Adrenal gland (tissue), 12 donors: Measurements from ENCODE around the gene PRDM10. TPM values are rescaled to one million over a fixed set of nuclear protein-coding genes. Genes with fewer than 3 reads are reported as not detected.

Experiments used
- DNase-seq, 7 donors: peaks; one replicate each; pipeline ENCODE4 v3.0.0-alpha.2; 2019 to 2020
- H3K27ac ChIP-seq, 5 donors: fragments of 200-600 bp; sonication (generic) in 4 of 5; 1 replicate in 3 of 5; 2 replicates in 2 of 5; pipeline versions ENCODE4 v1.5.1 to v1.8.0; 2016 to 2020; ENCODE audit warnings: mild to moderate bottlenecking in 1 of 5
- H3K27me3 ChIP-seq: fragments of 200-600 bp; 2 replicates; pipeline ENCODE4 v1.8.0; 2021
- H3K36me3 ChIP-seq, 2 donors: fragments of 200-600 bp; replicated peaks in 1 of 2; 1 replicate in 1 of 2; 2 replicates in 1 of 2; pipeline versions ENCODE4 v1.5.1 to v1.8.0; 2018 to 2022
- H3K4me1 ChIP-seq, 2 donors: fragments of 200-600 bp; replicated peaks in 1 of 2; 1 replicate in 1 of 2; 2 replicates in 1 of 2; pipeline versions ENCODE4 v1.5.1 to v1.8.0; 2018 to 2021
- H3K4me3 ChIP-seq, 4 donors: fragments of 200-600 bp; sonication (generic) in 3 of 4; one replicate each; pipeline ENCODE4 v1.5.1; 2016 to 2018
- H3K9me3 ChIP-seq, 3 donors: fragments of 200-600 bp; sonication (generic) in 1 of 3; replicated peaks in 1 of 3; 1 replicate in 2 of 3; 2 replicates in 1 of 3; pipeline versions ENCODE4 v1.5.1 to v1.8.0; 2016 to 2021
- POLR2A ChIP-seq, 2 donors: fragments of 450-650 bp; IDR thresholded peaks; one replicate each; pipeline ENCODE4 v1.6.1; 2017; ENCODE audit warnings: antibody characterized with exemption in 2 of 2, mild to moderate bottlenecking in 2 of 2, moderate library complexity in 1 of 2
- WGBS, 4 donors: extraction: QIAGEN DNeasy Blood & Tissue Kit in 2 of 4; methylation state at CpG; one replicate each; pipeline versions ENCODE4 v1.1.5 to v1.1.7; 2013 to 2017; 5-methylcytosine and 5-hydroxymethylcytosine counted together
- intact Hi-C, 2 donors: fragments of 100-400 bp; cut with DNase I; formaldehyde crosslinking; loops; one replicate each; pipeline versions ENCODE4 v1.14.1 to v1.15.0; 2022 to 2023
- polyA plus RNA-seq, 3 donors: library from polyadenylated mRNA; stranded (reverse); fragments of 200-250 nt in 2 of 3; fragments of 350-450 nt in 1 of 3; fragmentation: Illumina TruSeq in 1 of 3; extraction: RNeasy Lipid Tissue Mini Kit (QIAGEN cat#74804) in 1 of 3; gene quantifications; one replicate each; pipeline ENCODE4 v1.2.3, GENCODE V29; 2013 to 2014
- total RNA-seq, 9 donors: library from RNA; depleted of rRNA in 4 of 9; stranded (reverse); fragments of >200 nt in 4 of 9; fragments of 120-200 nt in 1 of 9; fragmentation: NEBNext Ultra II Directional in 1 of 9; extraction: Animal tissue kit (Norgen Biotek cat#: 25700) in 1 of 9; gene quantifications; one replicate each; pipeline versions ENCODE4 v1.1.0 to v1.2.4, GENCODE V29; 2013 to 2023
- TF ChIP-seq, protein P1 (sequence below), 6 experiments: fragments of 450-650 bp in 4 of 6; fragments of 200-600 bp in 2 of 6; sonication (generic) in 1 of 6; IDR thresholded peaks; 1 replicate in 5 of 6; 2 replicates in 1 of 6; pipeline versions ENCODE4 v1.5.1 to v1.8.0; 2016 to 2021; ENCODE audit warnings: antibody characterized with exemption in 6 of 6, mild to moderate bottlenecking in 2 of 6, moderate library complexity in 1 of 6
- donor health status: healthy with polysubstance abuse.
- donor health status: Bipolar disorder and iron deficiency.
- donor health status: DM: yes; HTN: yes; CAD: no.
- donor health status: DM: no; HTN: no; CAD: no.
- donor health status: DM: no; HTN: no; CAD: no.
- donor health status: DM: yes; HTN: yes; CAD: no.

The PRDM10 gene
- total and polyA plus RNA-seq, 12 donors, result 2.3 to 10.1 (median 6.4) TPM

DNA sequence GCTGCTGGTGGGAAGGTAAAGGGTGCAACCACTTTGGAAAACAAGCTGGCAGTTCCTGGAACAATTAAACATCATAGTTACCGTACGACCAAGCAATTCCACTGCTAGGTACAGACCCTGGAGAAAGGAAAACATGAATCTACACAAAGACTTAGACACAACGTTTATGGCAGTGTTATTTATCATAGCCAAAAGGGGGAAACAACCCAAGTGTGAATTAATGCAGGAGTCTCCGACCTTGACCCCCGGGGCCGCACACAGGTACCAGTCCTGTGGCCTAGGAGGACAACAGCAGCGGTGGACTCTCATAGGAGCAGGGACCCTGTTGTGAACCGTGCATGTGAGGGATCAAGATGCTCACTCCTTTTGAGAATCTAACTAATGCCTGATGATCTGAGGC lies 22.5 kb downstream of the PRDM10 start:
- WGBS, 4 donors, result 84 to 91% (median 86%) methylated on average over 8 of the region's 8 CpGs
- H3K27ac ChIP-seq, result no peak overlapping the region

DNA sequence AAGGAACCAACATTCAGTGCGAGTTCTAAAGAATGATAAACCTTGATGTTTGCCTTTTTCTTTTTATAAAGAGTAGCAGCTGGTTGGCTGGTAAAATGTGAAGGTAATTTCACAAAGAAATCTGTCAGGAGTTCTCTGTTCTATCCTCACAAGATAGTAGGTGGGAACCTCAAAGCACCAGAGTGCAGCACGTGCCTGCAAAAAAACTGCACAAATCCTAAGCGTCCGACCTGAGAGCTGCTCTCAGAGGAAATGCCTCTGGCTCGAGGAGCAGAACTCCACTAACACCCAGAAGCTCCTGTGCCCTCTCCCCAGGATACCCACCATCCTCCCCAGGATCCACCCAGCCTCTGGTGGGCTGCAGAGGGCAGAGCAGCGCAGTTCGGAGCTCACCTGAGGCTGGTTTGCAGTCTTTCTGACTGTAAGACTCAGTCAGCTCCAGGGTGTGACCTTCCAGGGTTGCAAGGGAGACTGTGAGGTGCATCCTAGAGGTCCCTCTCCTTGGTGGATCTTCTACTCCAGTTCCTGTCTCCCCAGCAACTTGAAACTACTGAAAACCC lies 23.5 kb downstream of the PRDM10 start:
- Histone ChIP-seq H3K27ac (no peak overlapping the region), H3K4me3 (no peak overlapping the region), H3K9me3 (no peaks in the 10 kb centered on the region), H3K36me3 (no peaks in the 10 kb centered on the region), H3K4me1 (no peaks in the 10 kb centered on the region), H3K27me3 (no peaks in the 10 kb centered on the region)
- no peak for DNase-seq
- 87 to 91% (median 90%) methylated on average over 5 to 7 of the region's 7 CpGs for WGBS, 4 donors
- TF ChIP-seq, protein P1, sequence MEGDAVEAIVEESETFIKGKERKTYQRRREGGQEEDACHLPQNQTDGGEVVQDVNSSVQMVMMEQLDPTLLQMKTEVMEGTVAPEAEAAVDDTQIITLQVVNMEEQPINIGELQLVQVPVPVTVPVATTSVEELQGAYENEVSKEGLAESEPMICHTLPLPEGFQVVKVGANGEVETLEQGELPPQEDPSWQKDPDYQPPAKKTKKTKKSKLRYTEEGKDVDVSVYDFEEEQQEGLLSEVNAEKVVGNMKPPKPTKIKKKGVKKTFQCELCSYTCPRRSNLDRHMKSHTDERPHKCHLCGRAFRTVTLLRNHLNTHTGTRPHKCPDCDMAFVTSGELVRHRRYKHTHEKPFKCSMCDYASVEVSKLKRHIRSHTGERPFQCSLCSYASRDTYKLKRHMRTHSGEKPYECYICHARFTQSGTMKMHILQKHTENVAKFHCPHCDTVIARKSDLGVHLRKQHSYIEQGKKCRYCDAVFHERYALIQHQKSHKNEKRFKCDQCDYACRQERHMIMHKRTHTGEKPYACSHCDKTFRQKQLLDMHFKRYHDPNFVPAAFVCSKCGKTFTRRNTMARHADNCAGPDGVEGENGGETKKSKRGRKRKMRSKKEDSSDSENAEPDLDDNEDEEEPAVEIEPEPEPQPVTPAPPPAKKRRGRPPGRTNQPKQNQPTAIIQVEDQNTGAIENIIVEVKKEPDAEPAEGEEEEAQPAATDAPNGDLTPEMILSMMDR (IDR thresholded peaks at IDR 0.05), result no peak
- TF ChIP-seq POLR2A (IDR thresholded peaks at IDR 0.05), result no peak
- intact Hi-C loops, result no loop called here

More for the DNA sequence above, 22.5 kb downstream of the PRDM10 start:
- DNase-seq, result no peak
- no peaks in the 10 kb centered on the region for H3K4me1 ChIP-seq
- H3K4me3 ChIP-seq, result no peak overlapping the region
- no peaks in the 10 kb centered on the region for H3K9me3 ChIP-seq
- H3K27me3 ChIP-seq, result no peaks in the 10 kb centered on the region
- no peaks in the 10 kb centered on the region for H3K36me3 ChIP-seq
- intact Hi-C loops, result no loop called here
- TF ChIP-seq, protein P1 (IDR thresholded peaks at IDR 0.05), result no peak
- no peak for TF ChIP-seq POLR2A (IDR thresholded peaks at IDR 0.05)

DNA sequence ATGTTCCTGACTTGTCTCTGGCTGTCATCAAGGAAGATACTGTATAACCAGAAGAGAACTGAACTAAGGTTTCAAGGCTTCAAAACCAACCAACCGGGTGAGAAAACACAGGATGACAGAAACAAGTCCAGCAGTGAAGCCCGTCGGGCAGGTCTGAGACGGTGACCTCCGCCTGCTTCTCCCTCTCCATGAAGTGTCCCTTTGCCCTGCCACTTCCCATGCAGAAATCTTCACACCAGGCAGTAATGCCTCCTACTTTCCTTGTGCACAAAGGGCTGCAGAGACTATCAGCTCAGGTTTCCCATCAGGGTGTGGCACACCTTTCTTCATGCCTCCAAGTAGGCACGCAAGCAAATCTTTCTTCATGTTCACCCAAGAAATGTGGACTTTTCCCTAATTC lies 24.2 kb downstream of the PRDM10 start:
- H3K4me3 ChIP-seq, result no peak overlapping the region
- intact Hi-C loops, result no loop called here
- H3K36me3 ChIP-seq, result no peaks in the 10 kb centered on the region
- 96 to 99% (median 97%) methylated on average over 6 of the region's 6 CpGs for WGBS, 4 donors
- no peaks in the 10 kb centered on the region for H3K9me3 ChIP-seq
- no peak overlapping the region for H3K27ac ChIP-seq
- no peaks in the 10 kb centered on the region for H3K27me3 ChIP-seq
- no peaks in the 10 kb centered on the region for H3K4me1 ChIP-seq
- TF ChIP-seq POLR2A (IDR thresholded peaks at IDR 0.05), result no peak
- TF ChIP-seq, protein P1 (IDR thresholded peaks at IDR 0.05), result no peak
- DNase-seq, result no peak

DNA sequence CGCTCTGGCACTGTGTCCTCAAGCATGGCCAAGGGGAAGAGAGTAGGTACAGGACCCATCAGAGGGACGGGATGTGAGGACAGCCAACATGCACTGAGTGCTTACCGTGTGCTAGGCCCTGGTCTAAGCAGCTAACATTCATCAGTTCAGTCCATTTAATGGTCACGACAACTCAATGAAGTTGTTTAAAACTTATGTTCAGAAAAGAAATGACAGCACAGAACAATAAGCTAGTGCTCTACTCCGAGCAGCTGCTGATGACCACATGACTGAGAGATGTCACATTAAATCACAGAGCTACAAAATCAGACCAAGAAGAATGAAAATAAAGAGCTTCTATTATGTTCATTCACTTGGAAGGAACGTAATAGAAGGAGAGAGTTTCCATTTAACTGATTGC lies 26.3 kb downstream of the PRDM10 start:
- 72 to 90% (median 83%) methylated on average over 6 of the region's 6 CpGs for WGBS, 4 donors

More for the DNA sequence above, 26.3 kb downstream of the PRDM10 start:
- no peak for DNase-seq
- H3K27ac ChIP-seq, result no peak overlapping the region
- no peak overlapping the region for H3K4me3 ChIP-seq
- no peaks in the 10 kb centered on the region for H3K27me3 ChIP-seq
- H3K9me3 ChIP-seq, result no peaks in the 10 kb centered on the region
- intact Hi-C loops, result no loop called here
- TF ChIP-seq, protein P1 (IDR thresholded peaks at IDR 0.05), result no peak
- no peak for TF ChIP-seq POLR2A (IDR thresholded peaks at IDR 0.05)
- no peaks in the 10 kb centered on the region for H3K4me1 ChIP-seq
- H3K36me3 ChIP-seq, result no peaks in the 10 kb centered on the region
